Activated CD8-positive, alpha-beta memory T cell treated with anti-CD3 and anti-CD28 coated beads, Interleukin-2, amount 50 U/mL, for 1 hour (primary cell): ENCODE results near the gene VPS8.

Experiments
- DNase-seq: peaks from one replicate; pipeline ENCODE4 v3.0.0-alpha.2; 2020; ENCODE audit errors: extremely low read depth

Gene VPS8

DNA sequence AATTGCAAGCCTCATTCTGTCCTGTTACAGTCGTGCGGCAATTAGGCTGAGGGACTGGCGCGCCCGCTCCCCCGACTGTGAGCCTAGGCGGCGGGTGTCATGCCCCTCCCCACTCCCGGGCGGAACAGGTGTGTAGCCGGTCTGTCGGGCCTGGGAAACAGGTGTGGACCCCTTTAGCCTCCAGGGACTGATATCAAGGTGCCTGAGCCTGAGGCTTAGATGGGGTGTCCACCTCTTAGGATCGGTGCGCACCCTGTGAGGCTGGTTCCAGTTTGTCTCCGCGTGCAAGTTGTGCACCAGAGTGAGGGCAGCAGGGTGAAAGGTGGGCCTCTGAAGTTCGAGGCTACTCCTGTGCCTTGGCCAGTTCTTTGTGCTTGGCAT is 686 bp downstream of the VPS8 start:
- no peak for DNase-seq

DNA sequence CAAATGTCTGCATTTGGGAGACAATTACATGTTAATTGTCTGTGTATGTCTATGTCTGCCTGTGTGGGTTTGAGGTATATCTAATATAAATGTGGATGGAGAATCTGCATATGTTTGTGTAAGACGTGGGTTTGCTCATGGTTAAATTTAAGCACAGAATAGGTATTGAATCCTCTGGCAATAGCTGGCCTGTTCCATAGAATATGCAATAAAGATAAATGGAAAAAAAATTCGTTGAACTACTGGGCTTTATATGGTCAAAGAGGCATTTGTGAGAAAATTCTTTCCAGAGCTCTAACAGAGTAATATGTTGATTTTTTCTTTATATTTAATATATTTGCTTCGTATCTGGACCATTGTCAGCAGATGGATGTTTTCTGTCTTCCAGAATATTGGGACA is 1.4 kb downstream of the VPS8 start:
- no peak for DNase-seq

DNA sequence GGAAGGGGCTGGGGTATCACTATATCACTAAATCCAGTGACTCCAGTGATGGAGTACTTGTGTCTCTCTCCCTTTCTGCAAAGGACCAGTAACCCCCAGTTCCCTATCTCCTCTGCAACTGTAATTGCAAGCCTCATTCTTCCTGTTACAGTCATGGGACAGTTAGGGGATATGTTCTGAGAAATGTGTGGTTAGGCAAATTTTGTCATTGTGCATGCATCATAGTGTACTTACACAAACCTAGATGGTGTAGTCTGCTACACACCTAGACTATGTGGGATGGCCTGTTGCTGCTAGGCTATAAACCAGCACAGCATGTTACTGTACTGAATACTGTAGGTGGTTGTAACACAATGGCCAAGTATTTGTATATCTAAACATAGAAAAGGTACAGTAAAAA is 2.2 kb downstream of the VPS8 start:
- DNase-seq, result no peak

DNA sequence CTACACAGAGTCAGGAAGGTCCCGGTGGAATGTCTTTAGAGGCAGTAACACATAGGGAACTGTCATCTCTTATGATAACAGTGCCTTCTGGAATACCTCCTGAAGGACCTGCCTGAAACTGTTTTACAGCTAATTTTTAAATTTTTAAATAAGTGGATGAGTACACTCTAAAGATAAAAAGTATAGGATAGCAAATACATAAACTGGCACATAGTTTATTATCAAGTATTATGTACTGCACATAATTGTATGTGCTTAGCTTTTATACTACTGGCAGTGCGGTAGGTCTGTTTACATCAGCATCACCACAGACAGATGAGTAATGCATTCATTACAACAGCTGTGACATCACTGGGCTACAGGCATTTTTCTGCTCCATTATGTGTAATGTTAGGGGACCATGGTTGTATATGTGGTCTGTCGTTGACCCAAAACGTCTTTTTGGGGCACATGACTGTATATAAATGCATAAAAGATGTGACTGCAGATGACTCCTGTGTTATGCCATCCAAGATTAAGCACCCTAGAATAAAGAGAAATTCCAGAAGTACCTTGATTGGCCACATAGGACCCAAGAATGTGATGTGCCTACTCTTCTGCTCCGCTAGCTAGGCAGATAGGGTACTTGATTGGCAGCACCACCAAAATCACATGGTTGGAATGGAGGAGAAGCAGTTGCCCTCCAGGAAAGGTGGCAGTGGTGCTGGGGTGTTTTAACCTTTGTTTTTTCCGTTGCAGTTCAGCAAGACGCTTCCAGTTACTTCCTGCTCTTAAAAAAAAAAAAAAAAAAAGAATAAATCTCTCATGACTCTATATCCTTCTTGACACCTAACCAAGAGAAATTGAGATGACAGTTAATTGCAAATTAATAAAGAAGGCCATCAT is 3.3 kb downstream of the VPS8 start:
- DNase-seq, result no peak

DNA sequence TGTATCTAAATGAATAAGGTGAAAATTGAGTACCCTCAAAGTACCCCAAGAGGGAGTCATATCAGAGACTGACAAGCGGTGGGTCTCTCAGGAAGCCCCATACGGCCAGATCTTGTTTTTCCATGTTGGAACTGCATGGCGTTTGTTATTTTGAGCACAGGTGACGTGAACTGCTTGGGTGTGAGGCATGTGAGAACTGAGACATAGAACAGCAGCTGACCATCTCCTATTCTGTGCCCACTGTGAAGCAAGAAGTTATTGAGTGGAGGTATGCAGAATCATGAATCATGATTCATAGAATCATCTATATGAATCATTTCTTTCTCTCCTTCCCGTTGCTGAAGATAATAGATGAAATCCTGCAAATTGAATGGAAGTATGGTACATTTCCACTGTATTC is 4.6 kb downstream of the VPS8 start:
- no peak for DNase-seq

DNA sequence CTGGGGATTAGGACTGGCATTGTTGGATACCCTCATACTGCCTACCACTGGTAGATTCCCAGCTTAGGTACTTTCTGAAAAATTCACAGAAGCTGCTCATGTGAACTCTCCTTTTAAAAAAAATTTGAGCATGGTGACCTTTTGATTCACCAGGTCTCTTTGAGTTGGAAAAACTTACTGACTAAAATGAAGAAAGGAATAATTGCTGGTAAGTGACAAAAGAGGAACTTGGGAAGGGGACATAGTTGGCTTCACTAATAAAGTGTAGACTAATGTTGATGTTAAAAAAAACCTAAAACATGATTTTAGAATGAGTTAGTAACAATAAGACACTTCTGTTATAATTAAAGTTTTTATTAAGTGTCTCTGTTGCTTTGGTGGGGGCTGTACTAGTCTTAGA is 8.6 kb downstream of the VPS8 start:
- no peak for DNase-seq

DNA sequence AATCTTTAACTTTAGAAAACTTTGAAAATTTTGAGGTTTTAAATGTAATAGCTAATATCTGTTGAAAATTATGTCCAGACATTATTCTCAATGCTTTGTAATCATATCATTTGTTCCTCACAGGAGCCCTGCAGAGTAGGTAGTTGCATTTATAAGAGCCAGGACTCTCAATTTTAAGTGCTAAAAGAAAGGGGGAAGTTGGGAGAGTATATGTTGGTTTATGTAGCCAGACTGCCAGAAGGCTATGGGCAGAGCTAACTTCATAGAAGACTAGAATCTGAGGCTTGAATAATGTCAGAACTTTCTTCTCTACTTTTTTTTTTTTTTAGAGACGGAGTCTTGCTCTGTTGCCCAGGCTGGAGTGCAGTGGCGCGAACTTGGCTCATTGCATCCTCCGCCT is 9.1 kb downstream of the VPS8 start:
- no peak for DNase-seq

DNA sequence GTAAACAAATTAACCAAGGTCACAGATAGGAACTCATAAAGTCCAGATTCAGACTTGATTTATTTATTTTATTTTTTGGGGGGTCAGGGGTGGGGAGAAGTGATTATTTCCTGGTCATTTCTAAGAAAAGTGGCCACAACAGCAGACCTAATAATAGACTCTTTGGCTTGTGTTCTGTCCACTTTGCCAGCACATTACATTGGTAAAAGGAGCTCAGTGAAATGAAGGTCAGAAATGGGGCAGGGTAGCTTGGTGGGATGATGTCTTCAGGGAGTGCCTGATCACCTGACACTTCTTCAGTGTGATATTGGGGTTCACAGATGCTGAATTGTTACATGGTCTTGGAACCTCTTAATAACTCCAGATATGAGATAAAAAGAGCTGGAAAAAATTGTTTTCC is 10.1 kb downstream of the VPS8 start:
- no peak for DNase-seq

DNA sequence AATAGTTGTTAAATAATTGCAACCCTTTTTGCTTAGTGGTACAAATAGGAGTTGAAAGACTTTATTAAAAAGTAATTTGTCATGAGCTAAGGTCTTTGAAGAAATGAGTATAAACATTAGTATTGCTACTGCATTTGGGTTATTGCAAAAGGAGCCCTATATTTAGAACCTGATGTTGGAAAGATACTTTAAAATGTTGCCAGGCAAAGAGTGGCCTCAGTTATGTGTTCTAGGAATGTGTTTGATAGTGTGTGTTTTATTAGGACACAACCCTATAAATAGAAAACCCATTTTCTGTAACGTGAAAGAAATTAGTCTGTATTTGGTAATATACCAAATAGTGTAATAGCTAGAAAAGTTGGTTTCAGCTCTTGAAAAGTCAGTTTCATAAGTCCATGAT is 10.7 kb downstream of the VPS8 start:
- DNase-seq, result no peak

DNA sequence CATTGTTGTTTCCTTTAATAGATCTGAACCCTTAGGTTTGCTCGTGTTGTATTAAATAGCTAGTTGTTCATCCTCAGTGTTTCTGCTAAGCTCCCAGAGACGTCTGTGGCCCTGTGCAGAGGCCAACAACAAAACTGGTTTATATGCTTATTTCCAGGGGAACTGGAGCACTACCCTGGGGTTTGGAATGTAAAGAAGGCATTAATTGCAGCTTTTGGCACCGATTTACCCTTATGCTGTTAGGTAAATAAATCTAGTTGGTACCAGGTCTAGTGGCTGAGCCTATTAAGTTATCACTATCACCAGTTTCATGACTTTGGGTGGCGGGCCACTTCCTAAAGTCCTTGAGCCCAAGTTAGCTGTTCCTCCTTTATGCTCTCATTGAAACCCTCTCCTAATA is 12.0 kb downstream of the VPS8 start:
- no peak for DNase-seq

DNA sequence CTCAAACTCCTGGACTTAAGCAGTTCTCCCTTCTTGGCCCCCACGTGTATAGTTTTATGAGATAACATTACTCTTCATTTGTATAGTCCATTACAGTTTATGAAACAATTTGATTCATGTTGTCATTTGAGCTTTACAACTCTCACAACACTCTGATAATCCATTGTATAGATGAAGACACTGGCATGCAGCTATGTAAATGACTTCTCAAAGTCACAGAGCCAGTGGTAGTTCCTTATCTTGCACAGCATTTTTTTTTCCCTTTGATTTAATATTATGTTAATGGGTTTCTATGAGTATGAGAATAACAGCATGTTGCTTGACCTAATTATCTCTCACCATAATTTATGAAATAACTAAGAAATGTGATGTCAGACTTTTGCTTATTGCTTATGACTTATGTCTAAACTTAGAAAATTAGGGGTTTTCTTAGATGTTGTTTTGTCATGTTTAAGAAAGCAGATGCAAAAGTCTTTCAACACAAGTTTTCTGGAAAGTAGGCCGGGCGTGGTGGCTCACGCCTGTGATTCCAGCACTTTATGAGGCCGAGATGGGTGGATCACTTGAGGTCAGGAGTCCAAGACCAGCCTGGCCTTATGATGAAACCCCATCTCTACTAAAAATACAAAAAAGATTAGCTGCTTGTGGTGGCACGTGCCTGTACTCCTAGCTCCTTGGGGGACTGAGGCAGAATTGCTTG is 13.3 kb downstream of the VPS8 start:
- DNase-seq, result no peak

DNA sequence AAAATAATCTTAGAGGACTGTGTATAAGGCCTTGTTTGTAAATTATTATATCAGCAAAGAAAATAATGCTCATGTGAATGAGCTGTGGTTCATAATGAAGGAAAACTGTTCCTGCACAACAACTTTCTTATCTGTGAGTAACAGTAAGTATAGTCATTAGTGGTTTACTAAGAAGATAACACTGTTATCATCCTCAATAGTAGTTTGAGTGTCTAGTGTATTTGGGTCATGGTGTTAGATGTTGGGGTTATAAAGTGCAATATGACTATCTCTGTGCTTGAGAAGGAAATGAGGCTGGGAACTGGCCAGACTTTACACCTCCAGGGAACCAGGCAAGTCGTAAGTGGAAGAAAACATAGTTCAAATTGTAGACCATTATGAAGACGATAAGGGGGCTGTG is 15.6 kb downstream of the VPS8 start:
- no peak for DNase-seq

DNA sequence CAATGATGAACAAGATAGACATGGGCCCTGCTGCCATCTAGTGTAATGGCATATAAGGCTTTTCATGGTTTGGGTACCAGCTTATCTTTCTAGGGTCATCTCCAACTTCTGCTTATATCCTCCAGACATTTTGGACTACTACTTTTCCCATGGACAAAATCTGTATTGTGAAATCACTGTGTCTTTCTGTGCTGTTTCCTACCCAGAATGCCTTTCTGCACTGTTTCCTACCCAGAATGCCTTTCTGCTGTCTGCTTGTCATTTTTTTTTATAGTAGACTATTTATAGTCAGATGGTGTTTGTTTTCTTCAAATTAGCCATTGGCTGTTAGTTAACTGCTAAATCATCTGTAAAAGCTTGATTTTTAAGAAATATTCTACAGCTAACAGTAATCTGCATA is 20.1 kb downstream of the VPS8 start:
- no peak for DNase-seq

DNA sequence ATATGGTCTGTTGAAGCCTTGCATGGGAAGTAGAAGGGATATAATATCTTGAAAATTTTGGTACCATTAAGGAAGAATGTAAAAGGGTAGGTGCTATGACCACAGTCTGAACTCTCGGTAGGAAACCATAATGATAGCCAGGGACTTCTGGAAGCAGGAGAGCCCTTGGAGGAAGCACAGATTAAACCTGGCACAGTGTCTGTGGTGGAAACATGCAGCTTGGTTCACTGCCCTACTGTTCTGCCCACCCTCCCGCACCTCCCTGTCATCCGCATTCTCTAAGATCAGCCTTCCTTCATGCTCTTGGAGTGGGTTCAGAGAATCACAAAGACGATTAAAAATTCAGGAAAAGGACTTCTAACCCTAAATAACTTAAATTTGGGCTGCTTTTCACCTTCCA is 20.9 kb downstream of the VPS8 start:
- DNase-seq, result no peak

DNA sequence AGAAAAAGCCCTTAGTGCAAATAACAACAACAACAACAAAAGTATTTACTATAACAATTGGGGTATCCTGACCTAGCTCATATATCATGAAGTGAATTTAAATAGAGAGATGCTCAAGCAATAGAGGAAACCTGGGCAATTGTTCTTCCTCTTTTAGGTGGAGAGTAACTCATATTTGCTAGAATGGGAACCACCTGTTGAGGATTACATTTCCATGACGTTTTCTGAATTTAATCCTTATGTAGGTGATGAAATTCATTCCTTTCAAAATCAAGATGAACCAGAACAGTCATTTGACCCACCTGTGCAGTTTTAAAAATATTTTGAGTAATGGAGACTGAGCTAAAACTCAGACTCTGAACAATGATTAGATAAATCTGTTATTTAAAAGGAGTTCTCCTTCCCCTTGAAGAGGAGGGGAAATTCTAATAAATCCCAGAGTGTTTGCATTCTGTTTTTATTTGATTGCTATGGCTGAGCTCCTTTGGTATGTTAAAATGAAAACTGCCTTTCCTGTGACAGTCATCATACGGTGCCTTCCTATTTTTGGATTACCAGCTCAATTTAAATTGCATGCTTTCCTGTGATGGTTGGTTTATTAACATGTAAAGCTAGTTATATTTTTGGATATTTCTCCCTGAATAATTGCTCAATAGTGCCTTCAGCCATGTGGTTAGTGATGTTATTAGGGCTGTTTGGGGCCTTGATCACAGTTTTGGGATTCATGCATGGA is 24.3 kb downstream of the VPS8 start:
- no peak for DNase-seq

DNA sequence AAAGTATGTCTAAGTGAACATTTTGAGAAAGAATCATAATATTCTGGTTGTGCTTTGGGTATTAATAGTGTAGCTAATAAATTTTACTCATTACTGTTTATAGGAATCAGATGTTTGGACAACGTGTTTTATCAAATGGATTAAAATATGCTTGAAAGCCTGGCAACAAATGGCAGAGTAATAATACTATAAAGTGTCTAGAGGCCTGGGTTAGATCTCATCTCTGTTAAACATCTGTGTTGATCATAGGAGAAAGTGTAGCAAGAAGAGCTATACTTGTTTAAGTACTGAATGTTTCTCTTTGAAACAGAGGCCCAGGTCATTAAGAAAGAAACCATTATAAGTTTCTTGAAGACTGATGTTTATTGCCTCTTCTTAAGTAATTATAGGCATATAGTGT is 30.5 kb downstream of the VPS8 start:
- DNase-seq, result no peak

DNA sequence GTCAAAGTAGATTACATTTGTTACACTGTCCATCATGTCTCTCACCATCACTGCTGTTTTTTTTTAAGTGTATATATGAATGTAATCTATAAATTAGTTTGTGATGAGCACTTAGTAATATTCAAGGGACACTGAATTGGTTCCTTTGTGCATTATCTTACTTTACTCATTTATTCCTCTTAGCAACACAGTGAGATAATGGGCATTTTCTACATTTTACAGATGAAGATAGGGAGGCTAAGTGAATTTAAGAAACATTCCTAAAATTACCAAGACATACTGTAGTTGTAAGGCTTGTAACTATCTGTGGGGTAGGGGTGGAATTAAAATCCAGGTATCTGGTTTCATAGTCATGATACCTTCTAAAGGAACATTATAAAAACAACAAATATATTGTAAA is 33.9 kb downstream of the VPS8 start:
- DNase-seq, result no peak

DNA sequence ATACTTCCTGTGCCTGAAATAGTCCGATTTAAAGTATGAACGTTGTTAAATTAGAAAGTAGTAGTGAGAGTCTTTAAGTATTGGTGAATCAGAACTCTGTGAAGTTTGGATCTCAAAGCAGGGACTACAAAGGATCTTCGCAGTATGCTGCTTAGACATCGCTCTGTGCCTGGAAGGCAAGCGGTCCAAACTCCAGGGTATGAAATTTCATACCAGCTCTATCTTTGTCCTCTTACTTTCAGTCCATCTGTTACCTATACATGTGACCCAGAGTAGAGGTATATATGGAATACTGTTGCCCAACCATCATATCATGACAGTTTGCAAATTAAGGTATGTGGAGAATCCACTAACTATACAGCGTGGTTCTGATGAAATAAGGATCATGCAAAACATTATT is 34.5 kb downstream of the VPS8 start:
- DNase-seq, result no peak

DNA sequence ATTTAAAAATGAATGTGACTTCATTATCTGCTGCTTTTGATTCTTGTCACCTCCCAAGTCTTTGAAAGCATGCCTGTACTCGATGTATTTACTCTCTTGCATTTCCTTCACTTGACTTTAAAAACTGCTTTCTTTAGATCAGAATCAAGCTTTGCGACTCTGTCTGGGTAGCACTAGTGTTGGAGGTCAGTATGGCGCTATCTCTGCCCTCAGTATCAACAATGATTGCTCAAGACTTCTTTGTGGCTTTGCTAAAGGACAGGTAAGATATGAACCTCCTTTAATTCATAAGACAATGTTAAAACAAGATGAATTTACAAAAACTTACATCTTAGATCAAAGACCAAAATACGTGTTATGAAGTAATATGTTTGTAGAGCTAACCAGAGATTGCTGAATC is 37.0 kb downstream of the VPS8 start:
- no peak for DNase-seq

DNA sequence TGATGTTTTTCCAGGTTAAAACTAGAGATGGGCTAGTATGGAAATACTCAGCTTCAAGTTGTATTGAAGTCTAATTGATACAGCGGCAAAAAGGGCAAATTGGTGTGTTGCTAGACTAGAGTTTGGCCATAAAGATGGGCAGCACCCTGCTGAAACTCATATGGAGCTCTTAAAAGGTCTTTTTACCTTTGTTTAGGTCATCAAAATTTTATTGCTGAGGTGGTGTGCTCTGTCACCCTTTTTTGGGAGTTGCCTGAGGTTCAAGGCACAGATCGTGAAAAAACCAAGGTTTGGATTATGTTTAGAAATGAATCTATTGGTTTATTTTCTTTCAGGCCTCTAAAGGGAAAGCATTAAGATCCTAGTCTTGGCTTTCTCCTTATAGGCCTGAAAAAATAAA is 38.2 kb downstream of the VPS8 start:
- no peak for DNase-seq

DNA sequence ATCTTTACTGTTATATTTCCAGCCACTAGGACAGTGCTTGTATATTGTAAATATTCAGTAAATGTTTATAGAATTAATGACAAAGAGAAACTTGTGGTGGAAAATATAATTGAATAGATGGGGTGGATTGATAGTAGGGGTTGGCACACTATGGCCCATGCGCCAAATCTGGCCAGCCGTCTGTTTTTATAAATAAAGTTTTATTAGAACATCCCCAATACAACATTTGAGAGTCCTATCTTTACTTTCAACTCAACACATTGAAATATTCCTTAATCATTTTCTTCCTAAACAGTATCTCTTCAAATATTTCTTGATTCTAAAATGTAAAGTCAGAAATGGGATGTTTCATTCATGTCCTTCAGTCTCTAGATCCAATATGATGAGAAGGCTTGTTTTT is 45.1 kb downstream of the VPS8 start:
- DNase-seq, result no peak

DNA sequence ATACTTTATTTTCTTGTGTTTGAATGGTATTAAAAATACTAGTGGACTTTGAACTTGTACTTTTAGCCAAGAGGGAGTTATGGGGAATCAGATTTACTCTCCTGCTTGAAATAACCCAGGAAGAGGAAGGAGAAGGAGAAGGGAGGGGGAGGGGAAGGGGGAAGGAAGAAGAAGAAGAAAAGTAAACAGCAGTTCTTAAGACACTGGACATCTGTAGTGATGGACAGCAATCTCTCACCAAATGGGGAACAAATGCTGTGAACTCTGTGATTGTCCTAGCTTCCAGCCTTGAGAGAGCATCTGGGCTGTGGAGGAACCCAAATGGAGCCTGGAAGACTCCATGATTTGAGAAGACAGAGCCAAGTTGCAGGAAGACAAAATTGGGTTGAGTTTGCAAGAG is 52.0 kb downstream of the VPS8 start:
- no peak for DNase-seq

DNA sequence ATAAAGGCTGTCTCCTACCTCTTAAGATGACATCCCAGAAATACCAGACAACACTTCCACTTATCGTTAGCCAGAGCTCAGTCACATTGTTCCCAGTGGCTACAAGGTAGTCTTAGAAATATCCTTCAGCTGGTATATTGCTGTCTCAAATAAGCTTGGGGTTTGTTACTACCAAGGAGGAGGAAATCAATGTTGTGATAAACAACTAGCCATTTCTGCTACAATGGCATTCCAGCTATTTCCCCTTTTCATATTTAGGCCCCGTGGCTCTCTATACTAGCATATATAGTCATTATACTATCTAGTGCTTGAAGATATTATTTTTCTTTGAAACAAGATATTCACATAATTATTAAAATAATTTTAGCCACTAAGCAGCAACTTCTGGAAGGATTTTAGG is 56.5 kb downstream of the VPS8 start:
- no peak for DNase-seq
